Measurements from ENCODE around the gene CHST6. TPM values are rescaled to one million over a fixed set of nuclear protein-coding genes. Genes with fewer than 3 reads are reported as not detected.

Gene CHST6
- total RNA-seq, 1 experiment from 2014 or later, result 17.9 TPM

- TF ChIP-seq CTCF (IDR thresholded peaks at IDR 0.05 in 2 of 3, conservative IDR thresholded peaks at IDR 0.05 in 1 of 3; ENCODE audit: borderline replicate concordance in 1 of 3, insufficient read depth in 1 of 3, low read depth in 2 of 3, low read length in 2 of 3), result no peak
- TF ChIP-seq ELF1 (IDR thresholded peaks at IDR 0.05; ENCODE audit: borderline replicate concordance, low read depth), result no peak
- no peak for TF ChIP-seq YY1 (IDR thresholded peaks at IDR 0.05; ENCODE audit: extremely low read depth, insufficient replicate concordance, low read depth, low read length)
- TF ChIP-seq, protein P1, sequence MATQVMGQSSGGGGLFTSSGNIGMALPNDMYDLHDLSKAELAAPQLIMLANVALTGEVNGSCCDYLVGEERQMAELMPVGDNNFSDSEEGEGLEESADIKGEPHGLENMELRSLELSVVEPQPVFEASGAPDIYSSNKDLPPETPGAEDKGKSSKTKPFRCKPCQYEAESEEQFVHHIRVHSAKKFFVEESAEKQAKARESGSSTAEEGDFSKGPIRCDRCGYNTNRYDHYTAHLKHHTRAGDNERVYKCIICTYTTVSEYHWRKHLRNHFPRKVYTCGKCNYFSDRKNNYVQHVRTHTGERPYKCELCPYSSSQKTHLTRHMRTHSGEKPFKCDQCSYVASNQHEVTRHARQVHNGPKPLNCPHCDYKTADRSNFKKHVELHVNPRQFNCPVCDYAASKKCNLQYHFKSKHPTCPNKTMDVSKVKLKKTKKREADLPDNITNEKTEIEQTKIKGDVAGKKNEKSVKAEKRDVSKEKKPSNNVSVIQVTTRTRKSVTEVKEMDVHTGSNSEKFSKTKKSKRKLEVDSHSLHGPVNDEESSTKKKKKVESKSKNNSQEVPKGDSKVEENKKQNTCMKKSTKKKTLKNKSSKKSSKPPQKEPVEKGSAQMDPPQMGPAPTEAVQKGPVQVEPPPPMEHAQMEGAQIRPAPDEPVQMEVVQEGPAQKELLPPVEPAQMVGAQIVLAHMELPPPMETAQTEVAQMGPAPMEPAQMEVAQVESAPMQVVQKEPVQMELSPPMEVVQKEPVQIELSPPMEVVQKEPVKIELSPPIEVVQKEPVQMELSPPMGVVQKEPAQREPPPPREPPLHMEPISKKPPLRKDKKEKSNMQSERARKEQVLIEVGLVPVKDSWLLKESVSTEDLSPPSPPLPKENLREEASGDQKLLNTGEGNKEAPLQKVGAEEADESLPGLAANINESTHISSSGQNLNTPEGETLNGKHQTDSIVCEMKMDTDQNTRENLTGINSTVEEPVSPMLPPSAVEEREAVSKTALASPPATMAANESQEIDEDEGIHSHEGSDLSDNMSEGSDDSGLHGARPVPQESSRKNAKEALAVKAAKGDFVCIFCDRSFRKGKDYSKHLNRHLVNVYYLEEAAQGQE (IDR thresholded peaks at IDR 0.05; ENCODE audit: low read depth), result no peak
- TF ChIP-seq JUND (IDR thresholded peaks at IDR 0.05), result no peak
- TF ChIP-seq EZH2 (IDR thresholded peaks at IDR 0.05), result no peak
- no peak for TF ChIP-seq EZH2phosphoT487 (IDR thresholded peaks at IDR 0.05; ENCODE audit: borderline replicate concordance)
- no peak for TF ChIP-seq ZNF274 (IDR thresholded peaks at IDR 0.05; ENCODE audit: low read depth, low read length)
These were observed 15.7 kb downstream of the CHST6 start (continued) for GRCh38 chr16:75479421-75479990.
